ENCODE measurements around the gene RGL1. TPM values are rescaled to one million over a fixed set of nuclear protein-coding genes. Genes with fewer than 3 reads are reported as not detected.

Gene RGL1
- total RNA-seq, 4 donors from 2014 or later, result 9.3 to 36.3 (median 16.3) TPM

GRCh38 chr1:183942933-183943693 is 138.2 kb downstream of the RGL1 start:
- intact Hi-C loops (cut with DNase I), result no loop called here
- 59 to 71% methylated on average over 5 of the region's 5 CpGs for WGBS, 2 donors
- TF ChIP-seq POLR2A (IDR thresholded peaks at IDR 0.05), result no peak
- TF ChIP-seq, protein P1, sequence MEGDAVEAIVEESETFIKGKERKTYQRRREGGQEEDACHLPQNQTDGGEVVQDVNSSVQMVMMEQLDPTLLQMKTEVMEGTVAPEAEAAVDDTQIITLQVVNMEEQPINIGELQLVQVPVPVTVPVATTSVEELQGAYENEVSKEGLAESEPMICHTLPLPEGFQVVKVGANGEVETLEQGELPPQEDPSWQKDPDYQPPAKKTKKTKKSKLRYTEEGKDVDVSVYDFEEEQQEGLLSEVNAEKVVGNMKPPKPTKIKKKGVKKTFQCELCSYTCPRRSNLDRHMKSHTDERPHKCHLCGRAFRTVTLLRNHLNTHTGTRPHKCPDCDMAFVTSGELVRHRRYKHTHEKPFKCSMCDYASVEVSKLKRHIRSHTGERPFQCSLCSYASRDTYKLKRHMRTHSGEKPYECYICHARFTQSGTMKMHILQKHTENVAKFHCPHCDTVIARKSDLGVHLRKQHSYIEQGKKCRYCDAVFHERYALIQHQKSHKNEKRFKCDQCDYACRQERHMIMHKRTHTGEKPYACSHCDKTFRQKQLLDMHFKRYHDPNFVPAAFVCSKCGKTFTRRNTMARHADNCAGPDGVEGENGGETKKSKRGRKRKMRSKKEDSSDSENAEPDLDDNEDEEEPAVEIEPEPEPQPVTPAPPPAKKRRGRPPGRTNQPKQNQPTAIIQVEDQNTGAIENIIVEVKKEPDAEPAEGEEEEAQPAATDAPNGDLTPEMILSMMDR (IDR thresholded peaks at IDR 0.05), result no peak
- Histone ChIP-seq H3K27ac (peak overlapping the region in 1 of 3 donors; percentile 2), H3K9me3 (no peaks in the 10 kb centered on the region), H3K36me3 (peaks cover 0 to 3% of the 10 kb centered on the region in 2 donors), H3K27me3 (no peaks in the 10 kb centered on the region), H3K4me1 (no peaks in the 10 kb centered on the region), H3K4me3 (replicated peaks in 1 of 3) (no peak overlapping the region)
- no peak for DNase-seq

- TF ChIP-seq POLR2A (IDR thresholded peaks at IDR 0.05), result no peak
- TF ChIP-seq, protein P1 (IDR thresholded peaks at IDR 0.05), result no peak
- H3K36me3 ChIP-seq, result peaks cover 0 to 3% of the 10 kb centered on the region in 2 donors
- H3K9me3 ChIP-seq, result no peaks in the 10 kb centered on the region
- H3K27me3 ChIP-seq, result no peaks in the 10 kb centered on the region
- H3K27ac ChIP-seq, result no peak overlapping the region
- intact Hi-C loops (cut with DNase I), result no loop called here
- WGBS, 2 donors, result 75 to 78% methylated on average over 4 of the region's 4 CpGs
- no peaks in the 10 kb centered on the region for H3K4me1 ChIP-seq
- H3K4me3 ChIP-seq (replicated peaks in 1 of 3), result no peak overlapping the region
- DNase-seq, result no peak
Measured at GRCh38 chr1:183945428-183946319, 140.8 kb downstream of the RGL1 start.

DNA sequence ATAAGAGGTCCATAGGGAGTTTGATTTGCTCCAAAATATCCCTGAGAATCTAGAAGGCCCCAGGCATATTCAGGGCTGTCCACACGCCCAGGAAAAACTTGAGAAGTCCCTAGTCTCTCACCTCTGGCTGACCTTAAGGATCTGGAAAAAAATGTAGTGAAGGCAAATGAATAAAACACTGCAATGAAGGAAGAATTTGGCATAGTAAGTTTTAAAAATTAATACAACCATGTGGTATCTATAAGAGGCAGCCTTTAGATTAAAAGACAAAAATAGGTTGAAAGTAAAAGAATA is 141.3 kb downstream of the RGL1 start:
- H3K36me3 ChIP-seq, result peaks cover 0 to 3% of the 10 kb centered on the region in 2 donors
- H3K9me3 ChIP-seq, result no peaks in the 10 kb centered on the region
- H3K27ac ChIP-seq, result no peak overlapping the region
- no peaks in the 10 kb centered on the region for H3K27me3 ChIP-seq
- no peak overlapping the region for H3K4me3 ChIP-seq (replicated peaks in 1 of 3)
- TF ChIP-seq, protein P1 (IDR thresholded peaks at IDR 0.05), result no peak
- no peak for TF ChIP-seq POLR2A (IDR thresholded peaks at IDR 0.05)
- WGBS, 2 donors, result 90 to 94% methylated on average over 1 of the region's 1 CpG
- no peaks in the 10 kb centered on the region for H3K4me1 ChIP-seq
- intact Hi-C loops (cut with DNase I), result no loop called here
- DNase-seq, result no peak

DNA sequence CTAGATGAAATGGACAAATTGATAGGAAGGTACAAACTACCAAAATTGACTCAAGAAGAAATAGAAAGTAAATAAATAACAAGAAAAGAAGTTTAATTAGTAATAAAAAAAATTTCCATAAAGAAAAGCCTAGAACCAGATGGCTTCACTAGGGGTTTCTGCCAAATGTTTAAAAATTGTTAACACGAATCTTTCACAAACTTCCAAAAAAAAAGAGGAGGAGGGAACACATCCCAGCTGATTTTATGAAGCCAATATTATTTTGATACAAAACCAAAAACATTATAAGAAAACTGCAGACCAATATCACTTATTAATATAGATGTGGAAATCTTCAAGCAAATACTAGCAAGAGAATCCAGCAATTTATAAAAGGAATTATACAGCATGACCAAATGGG is 143.1 kb downstream of the RGL1 start:
- H3K9me3 ChIP-seq, result no peaks in the 10 kb centered on the region
- WGBS, 2 donors, result 82 to 83% methylated on average over 1 of the region's 1 CpG
- H3K4me3 ChIP-seq (replicated peaks in 1 of 3), result no peak overlapping the region
- TF ChIP-seq POLR2A (IDR thresholded peaks at IDR 0.05), result no peak
- TF ChIP-seq, protein P1 (IDR thresholded peaks at IDR 0.05), result no peak
- no peaks in the 10 kb centered on the region for H3K27me3 ChIP-seq
- no peak overlapping the region for H3K27ac ChIP-seq
- peaks cover 0 to 3% of the 10 kb centered on the region in 2 donors for H3K36me3 ChIP-seq
- intact Hi-C loops (cut with DNase I), result no loop called here
- DNase-seq, result no peak
- no peaks in the 10 kb centered on the region for H3K4me1 ChIP-seq

- Histone ChIP-seq H3K27me3 (no peaks in the 10 kb centered on the region), H3K4me3 (replicated peaks in 1 of 3) (no peak overlapping the region), H3K27ac (no peak overlapping the region), H3K4me1 (peaks cover 0 to 3% of the 10 kb centered on the region in 2 donors), H3K9me3 (no peaks in the 10 kb centered on the region), H3K36me3 (no peaks in the 10 kb centered on the region)
- intact Hi-C loops (cut with DNase I), result no loop called here
- WGBS, 2 donors, result 95 to 97% methylated on average over 1 of the region's 1 CpG
- no peak for DNase-seq
- TF ChIP-seq, protein P1 (IDR thresholded peaks at IDR 0.05), result no peak
- no peak for TF ChIP-seq POLR2A (IDR thresholded peaks at IDR 0.05)
Measured at GRCh38 chr1:183952101-183952500, 147.2 kb downstream of the RGL1 start.
